Muscle of leg (tissue), 11 donors: ENCODE measurements around the gene PTK6. TPM values are rescaled to one million over a fixed set of nuclear protein-coding genes. Genes with fewer than 3 reads are reported as not detected.

Source experiments
- DNase-seq: peaks from one replicate; pipeline ENCODE4 v3.0.0; 2013
- H3K27ac ChIP-seq: one replicate; pipeline ENCODE4 v1.5.1; 2013; ENCODE audit warnings: mild to moderate bottlenecking, low read length, control low read depth
- H3K27me3 ChIP-seq: one replicate; pipeline ENCODE4 v1.6.1; 2013; ENCODE audit warnings: low read length; ENCODE audit not compliant: control insufficient read depth, insufficient read depth
- H3K36me3 ChIP-seq: one replicate; pipeline ENCODE4 v1.6.1; 2013; ENCODE audit warnings: low read length; ENCODE audit not compliant: control insufficient read depth, insufficient read depth
- H3K4me1 ChIP-seq: one replicate; pipeline ENCODE4 v1.6.1; 2013; ENCODE audit warnings: low read length; ENCODE audit not compliant: control insufficient read depth, insufficient read depth
- H3K4me3 ChIP-seq: one replicate; pipeline ENCODE4 v1.5.1; 2013; ENCODE audit warnings: low read length, control low read depth
- H3K9me3 ChIP-seq: replicated peaks from 2 replicates; pipeline ENCODE4 v1.6.1; 2013; ENCODE audit warnings: low read depth, low read length; ENCODE audit not compliant: control insufficient read depth
- WGBS: methylation state at CpG from one replicate; pipeline ENCODE4 v1.1.5; 2013; ENCODE audit warnings: missing lambda C conversion rate; ENCODE audit not compliant: insufficient coverage; 5-methylcytosine and 5-hydroxymethylcytosine counted together
- polyA plus RNA-seq, 8 donors: library from polyadenylated mRNA; unstranded; fragments of 120-200 nt; gene quantifications; one replicate each; pipeline versions ENCODE4 v1.2.1 to v1.2.3, GENCODE V29; 2013; ENCODE audit warnings: inconsistent platforms in 1 of 8, low replicate concordance in 1 of 8; ENCODE audit not compliant: insufficient read length in 8 of 8, insufficient read depth in 1 of 8
- total RNA-seq: library from RNA; stranded (reverse); fragments of 120-200 nt; gene quantifications from one replicate; pipeline ENCODE4 v1.2.4, GENCODE V29; 2013

Gene PTK6
- total and polyA plus RNA-seq, 9 donors = 0.08 to 0.61 (median 0.34) TPM; not detected in 1

GRCh38 chr20:63505281-63505680 lies 31.9 kb downstream of the PTK6 start:
- Histone ChIP-seq H3K4me3 (no peak overlapping the region), H3K4me1 (peaks cover 30% of the 10 kb centered on the region), H3K36me3 (no peaks in the 10 kb centered on the region), H3K27me3 (peaks cover 17% of the 10 kb centered on the region), H3K9me3 (peaks cover 26% of the 10 kb centered on the region), H3K27ac (no peak overlapping the region)
- DNase-seq = no peak
- 82% methylated on average over 7 of the region's 8 CpGs for WGBS

GRCh38 chr20:63504642-63505041 lies 32.5 kb downstream of the PTK6 start:
- Histone ChIP-seq H3K36me3 (no peaks in the 10 kb centered on the region), H3K27me3 (peaks cover 23% of the 10 kb centered on the region), H3K4me1 (peaks cover 37% of the 10 kb centered on the region), H3K9me3 (peaks cover 26% of the 10 kb centered on the region), H3K4me3 (no peak overlapping the region), H3K27ac (no peak overlapping the region)
- DNase-seq = no peak
- WGBS = 53% methylated on average over 3 of the region's 9 CpGs

GRCh38 chr20:63503524-63503923 lies 33.7 kb downstream of the PTK6 start:
- H3K9me3 ChIP-seq = peaks cover 26% of the 10 kb centered on the region
- no CpG with 5 or more reads among the region's 7 CpGs for WGBS
- H3K27me3 ChIP-seq = peaks cover 29% of the 10 kb centered on the region
- peak overlapping the region; percentile 3 for H3K27ac ChIP-seq
- H3K4me1 ChIP-seq = peaks cover 41% of the 10 kb centered on the region
- no peak overlapping the region for H3K4me3 ChIP-seq
- no peak for DNase-seq
- no peaks in the 10 kb centered on the region for H3K36me3 ChIP-seq

GRCh38 chr20:63502671-63503172 lies 34.5 kb downstream of the PTK6 start:
- Histone ChIP-seq H3K9me3 (peaks cover 20% of the 10 kb centered on the region), H3K27me3 (peaks cover 36% of the 10 kb centered on the region), H3K4me1 (peaks cover 46% of the 10 kb centered on the region), H3K4me3 (no peak overlapping the region), H3K27ac (peak overlapping the region; percentile 74), H3K36me3 (no peaks in the 10 kb centered on the region)
- WGBS = 35% methylated on average over 14 of the region's 15 CpGs
- DNase-seq = no peak

- peak; percentile 82 for DNase-seq
- H3K4me3 ChIP-seq = no peak overlapping the region
- H3K9me3 ChIP-seq = peaks cover 15% of the 10 kb centered on the region
- H3K27ac ChIP-seq = peak overlapping the region; percentile 90
- 13% methylated on average over 21 of the region's 26 CpGs for WGBS
- no peaks in the 10 kb centered on the region for H3K36me3 ChIP-seq
- peaks cover 42% of the 10 kb centered on the region for H3K27me3 ChIP-seq
- peaks cover 52% of the 10 kb centered on the region for H3K4me1 ChIP-seq
These were observed 35.1 kb downstream of the PTK6 start for GRCh38 chr20:63501818-63502670.

- WGBS = 69% methylated on average over 25 of the region's 27 CpGs
- DNase-seq = no peak
- peaks cover 14% of the 10 kb centered on the region for H3K9me3 ChIP-seq
- no peaks in the 10 kb centered on the region for H3K36me3 ChIP-seq
- H3K27me3 ChIP-seq = peaks cover 50% of the 10 kb centered on the region
- H3K27ac ChIP-seq = peak overlapping the region; percentile 90
- no peak overlapping the region for H3K4me3 ChIP-seq
- peaks cover 61% of the 10 kb centered on the region for H3K4me1 ChIP-seq
These were observed 36.0 kb downstream of the PTK6 start for GRCh38 chr20:63500902-63501817.

GRCh38 chr20:63500151-63500901 lies 36.9 kb downstream of the PTK6 start:
- WGBS = 62% methylated on average over 15 of the region's 24 CpGs
- peaks cover 53% of the 10 kb centered on the region for H3K27me3 ChIP-seq
- H3K9me3 ChIP-seq = peaks cover 9% of the 10 kb centered on the region
- peak overlapping the region; percentile 95 for H3K27ac ChIP-seq
- no peak overlapping the region for H3K4me3 ChIP-seq
- H3K36me3 ChIP-seq = no peaks in the 10 kb centered on the region
- peaks cover 66% of the 10 kb centered on the region for H3K4me1 ChIP-seq
- DNase-seq = no peak

GRCh38 chr20:63499338-63499969 lies 37.7 kb downstream of the PTK6 start:
- H3K4me3 ChIP-seq = peak overlapping the region; percentile 32
- H3K4me1 ChIP-seq = peaks cover 66% of the 10 kb centered on the region
- peak overlapping the region; percentile 95 for H3K27ac ChIP-seq
- no peak for DNase-seq
- peaks cover 53% of the 10 kb centered on the region for H3K27me3 ChIP-seq
- peaks cover 4% of the 10 kb centered on the region for H3K36me3 ChIP-seq
- WGBS = 3% methylated on average over 47 of the region's 48 CpGs
- peaks cover under 1% of the 10 kb centered on the region for H3K9me3 ChIP-seq

- 0% methylated on average over 36 of the region's 58 CpGs for WGBS
- Histone ChIP-seq H3K4me3 (peak within 1 kb of the TSS; percentile 55), H3K36me3 (peaks cover 9% of the 10 kb centered on the region), H3K27ac (peak within 1 kb of the TSS; percentile 95), H3K4me1 (peaks cover 66% of the 10 kb centered on the region), H3K27me3 (peaks cover 53% of the 10 kb centered on the region), H3K9me3 (no peaks in the 10 kb centered on the region)
- no peak for DNase-seq
These were observed 38.2 kb downstream of the PTK6 start, which contains the start of gene EEF1A2 for GRCh38 chr20:63498960-63499337. TSS of gene EEF1A2 (minus strand) at chr20:63499083. CDS start at chr20:63497763, 1,320 bp downstream.
